Liver (tissue), 3 donors: ENCODE results near the gene LUC7L.

Source experiments
- GABPA ChIP-seq, 2 donors: IDR thresholded peaks in 1 of 2; conservative IDR thresholded peaks in 1 of 2; 2 replicates each; pipeline ENCODE4 v1.6.1; 2016; ENCODE audit warnings: antibody characterized with exemption in 2 of 2, mild to moderate bottlenecking in 1 of 2, moderate library complexity in 1 of 2
- TF ChIP-seq, protein P1 (sequence below): fragments of 150-350 bp; IDR thresholded peaks from 2 replicates; pipeline ENCODE4 v1.5.1; 2017; ENCODE audit warnings: improper control_type of control experiment, low read depth, low read length; ENCODE audit not compliant: missing input control
- TF ChIP-seq, protein P2 (sequence below): IDR thresholded peaks from 2 replicates; pipeline ENCODE4 v1.6.1; 2016; ENCODE audit warnings: antibody characterized with exemption
- TF ChIP-seq, protein P3 (sequence below): IDR thresholded peaks from 2 replicates; pipeline ENCODE4 v1.6.1; 2016; ENCODE audit warnings: antibody characterized with exemption
- donor health status: healthy.
- donor health status: healthy.

DNA sequence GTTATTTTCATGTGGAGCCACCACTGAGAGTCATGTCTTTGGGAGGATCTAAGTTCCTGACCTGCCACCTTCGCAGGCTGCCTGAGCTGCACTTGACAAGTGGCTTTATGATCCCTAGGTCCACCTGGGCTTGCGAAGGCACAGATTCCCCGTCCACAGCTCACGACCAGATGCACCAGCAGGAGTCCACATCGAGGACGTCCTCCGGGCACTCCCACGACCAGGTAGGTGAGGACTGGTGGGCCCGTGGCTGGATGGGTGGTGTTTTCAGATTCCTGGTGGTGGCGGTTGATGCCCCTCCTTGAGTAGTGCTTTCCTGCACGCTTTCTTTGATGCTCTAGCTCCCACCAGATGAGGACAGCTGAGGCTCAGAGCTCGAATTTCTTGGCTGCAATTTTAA lies 20.2 kb upstream of the LUC7L start:
- TF ChIP-seq, protein P1, sequence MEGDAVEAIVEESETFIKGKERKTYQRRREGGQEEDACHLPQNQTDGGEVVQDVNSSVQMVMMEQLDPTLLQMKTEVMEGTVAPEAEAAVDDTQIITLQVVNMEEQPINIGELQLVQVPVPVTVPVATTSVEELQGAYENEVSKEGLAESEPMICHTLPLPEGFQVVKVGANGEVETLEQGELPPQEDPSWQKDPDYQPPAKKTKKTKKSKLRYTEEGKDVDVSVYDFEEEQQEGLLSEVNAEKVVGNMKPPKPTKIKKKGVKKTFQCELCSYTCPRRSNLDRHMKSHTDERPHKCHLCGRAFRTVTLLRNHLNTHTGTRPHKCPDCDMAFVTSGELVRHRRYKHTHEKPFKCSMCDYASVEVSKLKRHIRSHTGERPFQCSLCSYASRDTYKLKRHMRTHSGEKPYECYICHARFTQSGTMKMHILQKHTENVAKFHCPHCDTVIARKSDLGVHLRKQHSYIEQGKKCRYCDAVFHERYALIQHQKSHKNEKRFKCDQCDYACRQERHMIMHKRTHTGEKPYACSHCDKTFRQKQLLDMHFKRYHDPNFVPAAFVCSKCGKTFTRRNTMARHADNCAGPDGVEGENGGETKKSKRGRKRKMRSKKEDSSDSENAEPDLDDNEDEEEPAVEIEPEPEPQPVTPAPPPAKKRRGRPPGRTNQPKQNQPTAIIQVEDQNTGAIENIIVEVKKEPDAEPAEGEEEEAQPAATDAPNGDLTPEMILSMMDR, result no peak
- TF ChIP-seq, protein P2, sequence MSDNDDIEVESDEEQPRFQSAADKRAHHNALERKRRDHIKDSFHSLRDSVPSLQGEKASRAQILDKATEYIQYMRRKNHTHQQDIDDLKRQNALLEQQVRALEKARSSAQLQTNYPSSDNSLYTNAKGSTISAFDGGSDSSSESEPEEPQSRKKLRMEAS, result no peak
- TF ChIP-seq, protein P3, sequence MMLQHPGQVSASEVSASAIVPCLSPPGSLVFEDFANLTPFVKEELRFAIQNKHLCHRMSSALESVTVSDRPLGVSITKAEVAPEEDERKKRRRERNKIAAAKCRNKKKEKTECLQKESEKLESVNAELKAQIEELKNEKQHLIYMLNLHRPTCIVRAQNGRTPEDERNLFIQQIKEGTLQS, result no peak
- TF ChIP-seq GABPA (IDR thresholded peaks at IDR 0.05 in 1 of 2, conservative IDR thresholded peaks at IDR 0.05 in 1 of 2), result no peak
